ENCODE results near the gene BMPER.

Gene BMPER

DNA sequence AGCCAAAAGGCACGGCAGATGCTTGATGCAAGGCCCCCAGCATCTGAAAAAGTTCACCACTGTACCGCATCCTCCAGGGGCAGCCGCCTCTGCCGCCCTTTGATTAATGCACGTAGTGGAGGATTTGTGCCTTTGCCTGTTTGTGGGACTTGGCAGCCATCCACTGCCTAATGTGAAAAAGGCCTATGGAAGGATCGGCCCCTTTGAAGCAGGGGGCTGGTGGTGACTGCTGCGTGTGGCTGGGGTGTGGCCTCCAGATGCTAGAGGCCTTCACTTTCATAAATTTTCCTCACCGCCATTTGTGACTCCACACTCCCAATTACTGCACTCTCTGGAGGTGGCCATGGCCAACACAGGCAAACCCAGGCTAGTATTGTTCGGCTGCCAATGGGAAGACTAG lies 226.0 kb downstream of the BMPER start:
- DNase-seq (ENCODE audit: low read depth in 3 of 3, low spot score in 1 of 3): no peak

- DNase-seq (ENCODE audit: low read depth in 3 of 3, low spot score in 1 of 3): no peak
Observed at GRCh38 chr7:34133356-34133982, 228.1 kb downstream of the BMPER start.

DNA sequence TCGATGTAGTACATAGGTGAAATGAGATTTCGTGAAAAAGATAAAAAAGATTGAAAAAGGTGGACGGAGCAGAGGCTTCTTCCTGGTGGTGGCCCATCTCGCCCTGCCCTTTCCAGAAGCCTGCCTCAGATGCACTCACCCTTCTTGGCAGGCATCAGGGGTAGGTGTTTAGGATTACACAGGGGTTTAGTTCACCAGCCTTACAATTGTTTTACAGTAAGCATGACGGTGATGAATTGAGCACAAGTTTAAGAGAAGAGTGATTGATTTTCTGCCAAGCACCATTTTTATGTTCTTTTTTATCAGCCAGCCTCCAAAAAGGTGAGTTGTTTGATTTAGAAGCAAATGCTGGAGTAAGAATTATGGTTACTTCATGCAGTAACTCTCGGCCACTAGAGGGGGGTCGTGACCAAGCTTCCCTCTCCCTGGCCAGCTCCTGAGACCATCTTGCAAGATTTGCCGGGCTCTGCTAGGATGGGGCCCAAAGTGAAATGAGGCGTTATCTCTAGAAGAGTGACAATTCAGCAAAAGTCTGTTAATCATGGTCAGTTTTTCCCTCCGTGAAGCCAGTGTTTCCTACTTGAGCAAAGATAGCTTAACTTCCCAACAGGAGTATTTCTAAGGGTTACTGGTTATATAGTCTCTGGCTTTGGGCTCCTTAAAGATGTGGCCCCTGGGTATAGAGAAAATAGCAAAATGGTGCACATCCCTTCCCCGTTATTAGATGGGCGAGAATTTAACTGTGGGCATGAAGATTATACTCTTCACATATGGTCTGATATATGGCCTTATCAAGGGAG lies 228.8 kb downstream of the BMPER start:
- DNase-seq (ENCODE audit: low read depth in 3 of 3, low spot score in 1 of 3): no peak

- DNase-seq (ENCODE audit: low read depth in 3 of 3, low spot score in 1 of 3): no peak
Observed at GRCh38 chr7:34135924-34136323, 230.6 kb downstream of the BMPER start.

- DNase-seq (ENCODE audit: low read depth in 3 of 3, low spot score in 1 of 3): no peak
Observed at GRCh38 chr7:34136698-34137097, 231.4 kb downstream of the BMPER start.

- no peak for DNase-seq (ENCODE audit: low read depth in 3 of 3, low spot score in 1 of 3)
Observed at GRCh38 chr7:34137176-34137575, 231.8 kb downstream of the BMPER start.

GRCh38 chr7:34138483-34138882 lies 233.1 kb downstream of the BMPER start:
- DNase-seq (ENCODE audit: low read depth in 3 of 3, low spot score in 1 of 3): no peak

DNA sequence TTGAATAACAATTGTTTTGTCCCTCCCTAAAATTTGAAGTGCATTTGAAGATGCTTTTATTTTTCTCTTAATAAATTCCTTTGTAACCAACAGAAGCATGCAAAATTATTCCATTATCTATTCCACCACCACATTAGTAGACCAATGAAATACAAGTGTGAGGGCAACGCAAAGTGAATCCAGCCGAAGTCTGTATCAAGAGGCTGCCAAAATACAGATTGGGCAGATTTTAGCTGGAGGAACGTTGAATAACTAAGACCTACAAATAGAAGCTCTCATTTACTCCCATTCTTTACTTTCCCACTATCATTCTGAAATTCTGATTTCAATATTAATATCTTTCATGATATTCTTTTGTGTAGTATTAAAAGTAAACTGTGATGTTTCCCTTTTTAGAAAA lies 233.7 kb downstream of the BMPER start:
- no peak for DNase-seq (ENCODE audit: low read depth in 3 of 3, low spot score in 1 of 3)

DNA sequence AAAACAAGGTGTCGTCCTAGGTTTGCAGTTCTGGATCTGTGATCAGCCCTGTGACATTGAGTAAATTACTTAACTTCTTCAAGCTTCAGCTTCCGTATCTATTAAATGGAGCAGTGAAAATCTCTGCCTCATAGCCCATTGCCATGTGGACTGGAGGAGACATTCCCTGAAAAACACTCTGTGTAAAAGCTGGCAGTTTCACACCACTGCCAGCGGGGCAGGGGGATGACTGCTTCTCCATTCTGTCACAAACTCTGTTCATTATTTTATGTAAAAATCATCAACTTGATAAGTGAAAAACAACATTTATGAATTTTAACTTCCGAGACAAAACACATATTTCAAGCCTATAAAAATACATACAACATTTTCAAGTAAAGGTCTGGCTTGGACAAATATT lies 234.7 kb downstream of the BMPER start:
- no peak for DNase-seq (ENCODE audit: low read depth in 3 of 3, low spot score in 1 of 3)

- no peak for DNase-seq (ENCODE audit: low read depth in 3 of 3, low spot score in 1 of 3)
Observed at GRCh38 chr7:34143402-34143801, 238.1 kb downstream of the BMPER start.

DNA sequence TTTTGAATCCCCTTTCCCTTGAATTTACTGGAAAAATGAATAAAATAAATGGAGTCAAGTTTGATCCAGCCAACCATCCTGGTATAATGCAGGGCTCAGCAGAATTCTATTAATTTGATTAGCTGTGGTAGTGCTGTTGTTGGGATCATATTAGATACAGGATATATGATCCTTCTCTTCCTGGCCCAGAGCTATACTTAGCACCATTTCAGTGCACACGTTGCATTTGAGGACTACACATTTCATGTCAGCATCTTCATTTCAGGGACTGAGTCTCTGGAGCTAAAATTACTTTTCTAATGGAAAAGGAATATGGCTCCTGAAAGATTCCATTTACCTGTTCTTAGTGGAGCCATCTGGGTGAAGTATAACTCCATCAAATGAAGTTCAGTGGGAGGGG lies 240.3 kb downstream of the BMPER start:
- no peak for DNase-seq (ENCODE audit: low read depth in 3 of 3, low spot score in 1 of 3)

DNA sequence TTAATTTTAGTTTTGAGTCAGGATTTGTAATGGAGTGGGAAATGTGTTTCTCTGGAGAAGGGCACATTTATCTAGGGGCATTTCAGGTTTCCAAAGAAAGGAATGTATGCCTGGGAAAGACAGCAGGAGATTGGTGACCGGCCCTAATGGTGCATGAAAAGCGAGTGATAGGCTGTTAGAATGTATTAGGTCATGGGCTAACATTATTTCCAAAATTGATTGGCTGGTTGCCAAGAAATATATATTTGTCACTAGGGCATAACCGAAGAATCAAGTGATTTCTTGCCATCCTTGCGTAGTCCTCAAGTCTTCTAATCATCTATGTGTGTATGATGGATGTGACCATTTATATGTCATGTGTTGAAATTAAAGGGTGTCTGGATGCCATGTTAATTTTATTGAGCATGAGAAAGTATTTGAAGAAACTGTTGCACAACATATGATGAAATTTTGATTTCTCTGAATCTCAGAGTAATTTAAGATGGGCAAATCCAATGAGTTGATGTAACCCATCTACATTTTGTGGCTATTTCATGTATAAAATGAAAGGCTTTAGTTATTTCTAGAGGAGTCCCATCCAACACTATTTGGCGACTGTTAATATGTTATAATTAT lies 248.4 kb downstream of the BMPER start:
- no peak for DNase-seq (ENCODE audit: low read depth in 3 of 3, low spot score in 1 of 3)

GRCh38 chr7:34155220-34155908 lies 250.0 kb downstream of the BMPER start:
- no peak for DNase-seq (ENCODE audit: low read depth in 3 of 3, low spot score in 1 of 3)

- DNase-seq (ENCODE audit: low read depth in 3 of 3, low spot score in 1 of 3): no peak
Observed at GRCh38 chr7:34156336-34156735, 251.0 kb downstream of the BMPER start.

DNA sequence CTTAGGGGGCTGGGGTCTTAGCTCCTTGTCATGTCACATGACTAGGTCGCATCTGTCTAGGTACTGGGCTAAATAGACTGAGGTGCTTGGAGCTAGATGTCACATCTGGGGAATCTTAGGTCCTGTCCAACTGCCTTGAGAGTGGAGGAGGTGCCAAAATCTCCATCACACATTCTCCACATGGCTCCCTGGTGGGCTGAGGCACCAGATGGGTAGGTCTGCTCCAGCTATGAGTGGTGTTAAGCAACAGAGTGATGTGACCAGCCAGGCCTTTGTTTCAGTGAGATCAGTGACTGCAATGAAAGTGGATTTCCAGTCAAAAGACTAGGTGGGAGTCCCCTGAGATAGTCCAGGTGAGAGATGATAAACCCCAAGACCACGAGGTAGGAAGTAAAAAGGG lies 251.8 kb downstream of the BMPER start:
- no peak for DNase-seq (ENCODE audit: low read depth in 3 of 3, low spot score in 1 of 3)

DNA sequence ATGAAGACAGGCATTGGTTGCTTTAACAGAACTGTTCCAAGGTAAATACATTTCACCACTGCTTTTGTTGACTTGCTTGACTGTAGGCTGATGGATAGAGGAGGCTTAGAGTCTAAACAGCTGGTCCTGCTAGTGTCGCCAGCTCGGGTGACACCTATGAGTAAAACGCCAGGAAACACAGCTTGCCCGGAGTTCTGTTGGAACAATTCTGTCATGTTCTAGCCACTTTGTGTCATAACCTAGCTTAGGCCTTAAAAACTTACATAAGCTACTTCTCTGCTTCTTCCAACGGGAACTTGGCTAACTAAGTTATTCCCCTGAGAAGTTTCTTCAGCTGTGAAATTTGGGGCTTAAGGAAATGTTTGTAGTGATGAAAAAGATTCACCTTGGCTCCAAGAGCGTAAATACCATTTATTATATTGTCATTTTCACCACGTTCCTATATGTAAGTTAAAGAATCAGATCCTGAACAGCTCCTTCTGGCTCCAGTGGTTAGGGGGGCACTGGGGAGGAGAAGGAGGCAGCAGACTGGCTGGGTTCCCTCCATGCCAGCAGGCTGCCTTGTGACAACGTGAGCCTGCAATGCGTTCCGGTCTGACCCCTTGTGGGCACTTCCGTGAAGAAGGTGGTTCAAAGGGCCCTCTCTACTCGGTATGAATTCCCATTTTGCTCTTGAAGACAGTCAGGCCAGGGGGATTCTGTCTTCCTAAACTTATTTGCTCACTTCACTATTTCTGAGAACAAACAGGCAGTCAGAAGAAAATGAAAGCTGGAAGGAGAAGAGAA lies 253.2 kb downstream of the BMPER start:
- no peak for DNase-seq (ENCODE audit: low read depth in 3 of 3, low spot score in 1 of 3)

- no peak for DNase-seq (ENCODE audit: low read depth in 3 of 3, low spot score in 1 of 3)
Observed at GRCh38 chr7:34160261-34160752, 255.0 kb downstream of the BMPER start.

DNA sequence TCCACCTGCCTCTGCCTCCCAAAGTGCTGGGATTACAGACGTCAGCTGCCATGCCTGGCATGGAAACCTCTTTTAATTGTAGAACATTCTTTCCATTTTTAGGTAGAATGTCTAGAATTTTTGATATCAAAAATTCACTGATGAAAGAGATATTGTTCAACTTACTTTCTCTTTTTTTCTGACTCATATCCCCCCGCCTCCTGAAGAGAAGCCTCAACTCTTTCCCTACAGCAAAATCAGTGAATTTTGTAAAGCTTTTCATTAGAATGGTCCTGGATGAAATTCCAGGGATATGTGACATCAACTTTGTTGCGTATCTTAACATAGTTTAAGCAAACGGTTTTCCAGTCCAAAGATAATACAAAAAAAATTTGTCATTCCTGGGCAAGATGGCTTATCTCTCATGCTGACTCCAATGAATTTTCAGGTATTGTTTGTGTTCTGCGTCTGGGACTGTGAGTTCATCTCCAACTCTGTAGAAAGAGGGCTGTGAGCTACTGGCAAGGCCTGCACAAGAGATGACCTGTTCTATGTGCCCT lies 256.8 kb downstream of the BMPER start:
- no peak for DNase-seq (ENCODE audit: low read depth in 3 of 3, low spot score in 1 of 3)

DNA sequence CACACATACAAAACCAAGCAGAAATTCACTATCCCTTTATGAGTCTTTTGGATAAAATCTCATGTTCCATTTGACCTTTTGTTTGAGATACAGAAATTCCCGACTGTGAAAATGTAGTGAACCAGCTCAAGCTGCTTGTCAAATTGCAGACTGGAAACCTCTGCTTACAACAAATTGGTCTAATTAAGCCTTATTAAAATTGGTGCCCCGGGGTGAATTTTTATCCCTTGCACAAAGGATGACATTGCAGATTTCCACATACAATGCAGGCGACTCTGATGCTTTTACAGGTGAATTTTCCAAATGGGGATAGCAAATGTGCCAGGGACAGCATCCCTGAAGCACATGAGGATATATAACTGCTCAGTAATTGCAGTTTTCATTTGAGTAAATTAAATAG lies 257.3 kb downstream of the BMPER start:
- DNase-seq (ENCODE audit: low read depth in 3 of 3, low spot score in 1 of 3): no peak

GRCh38 chr7:34163956-34164355 lies 258.6 kb downstream of the BMPER start:
- DNase-seq (ENCODE audit: low read depth in 3 of 3, low spot score in 1 of 3): no peak

DNA sequence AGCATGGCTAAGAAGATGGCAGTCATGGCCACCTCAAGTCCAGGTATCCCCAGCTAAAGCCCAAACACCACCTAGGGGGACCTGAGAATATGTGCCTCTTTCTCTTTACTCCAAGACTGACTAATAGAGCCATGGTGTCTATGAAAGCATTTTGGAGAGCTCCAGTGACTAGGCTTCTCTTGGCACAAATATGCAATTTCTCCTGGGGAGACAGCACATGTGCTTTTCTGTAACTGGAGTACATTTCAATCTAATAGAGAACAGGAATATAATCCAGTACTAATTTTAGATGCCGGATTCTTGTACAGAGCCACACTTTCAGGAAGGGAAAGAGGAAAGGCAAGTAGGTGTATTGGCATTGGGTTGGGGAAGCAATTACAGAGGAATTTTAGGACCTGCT lies 260.1 kb downstream of the BMPER start:
- no peak for DNase-seq (ENCODE audit: low read depth in 3 of 3, low spot score in 1 of 3)
